GM19463 (cell line): Measurements from ENCODE around the gene DDAH1.

Experiments used
- ATAC-seq: cut with Tn5 transposase; IDR thresholded peaks from one replicate; pipeline ENCODE4 v1.9.1; 2021; ENCODE audit warnings: mild to moderate bottlenecking, moderate library complexity; ENCODE audit not compliant: unreplicated experiment

The DDAH1 gene

DNA sequence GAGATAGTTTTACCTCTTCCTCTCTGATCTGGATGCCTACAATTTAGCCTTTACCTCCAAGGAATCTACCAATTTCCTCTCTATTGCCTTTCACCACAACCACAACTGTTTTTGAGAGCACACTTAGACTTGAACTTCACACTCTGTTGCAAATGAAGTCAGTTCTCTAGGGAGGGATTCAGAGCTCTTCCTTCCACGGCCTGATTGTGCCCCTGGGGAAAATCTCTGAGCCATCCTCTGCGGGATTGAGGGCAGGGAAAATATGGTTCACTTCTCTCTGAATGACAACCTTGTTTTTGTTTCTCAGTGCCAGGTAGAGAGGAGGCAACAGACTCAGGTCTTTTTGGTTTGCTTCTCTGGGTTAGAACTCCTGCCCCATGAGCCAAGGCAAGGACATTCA is 153.1 kb downstream of the DDAH1 start:
- no peak for ATAC-seq

- no peak for ATAC-seq
Measured at GRCh38 chr1:85308833-85309350, 156.1 kb downstream of the DDAH1 start.

- ATAC-seq, result peak; percentile 98
Measured at GRCh38 chr1:85307987-85308832, 156.7 kb downstream of the DDAH1 start.

DNA sequence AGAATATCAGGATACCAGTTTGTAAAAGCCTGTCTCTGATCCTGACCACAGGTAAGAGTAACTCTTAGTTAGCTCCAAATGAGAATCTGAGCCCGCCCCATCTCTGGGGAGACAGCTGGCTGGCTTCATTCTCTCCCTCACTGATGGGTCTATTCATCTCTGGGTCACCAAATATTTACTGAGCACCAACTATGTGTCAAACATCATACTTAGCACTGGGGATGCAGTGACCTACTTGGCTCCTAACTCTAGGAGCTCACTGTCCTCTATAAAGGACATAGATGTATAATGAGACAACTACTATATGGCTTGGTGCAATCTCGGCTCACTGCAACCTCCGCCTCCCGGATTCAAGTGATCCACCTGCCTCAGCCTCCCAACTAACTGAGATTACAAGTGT is 158.7 kb downstream of the DDAH1 start:
- ATAC-seq, result no peak

DNA sequence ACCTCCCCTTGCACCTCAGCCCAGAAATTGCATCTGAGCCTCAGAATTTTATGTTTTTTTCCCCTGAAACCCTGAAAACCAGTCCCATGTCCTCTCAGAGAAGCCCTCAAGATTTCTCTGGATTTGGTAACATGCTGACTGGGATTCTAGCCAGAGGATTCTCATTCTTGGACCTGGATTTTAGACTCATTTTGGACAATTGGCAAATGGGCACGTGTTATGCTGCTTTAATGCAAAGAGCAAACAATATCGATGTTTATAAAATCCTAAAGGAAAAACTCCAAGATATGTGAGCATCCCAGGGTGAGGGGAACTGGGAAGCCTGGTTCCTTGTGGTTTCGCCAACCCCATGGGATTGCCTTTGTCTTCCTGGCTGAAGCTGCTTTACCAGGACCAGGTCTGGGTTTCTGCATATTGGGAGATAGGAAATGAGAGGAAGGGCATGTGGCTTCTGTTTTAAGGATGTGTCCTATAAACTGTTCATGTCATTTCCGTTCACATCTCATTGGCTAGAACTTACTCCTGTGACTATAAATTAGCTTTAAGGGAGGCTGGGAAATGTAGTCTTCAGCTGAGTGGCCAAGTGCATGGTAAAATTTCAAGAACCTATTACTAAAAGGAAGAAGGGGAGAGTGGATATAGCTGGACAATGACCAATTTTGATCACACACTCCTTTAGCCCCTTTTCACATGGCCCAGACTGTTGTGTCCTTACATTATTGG is 161.4 kb downstream of the DDAH1 start:
- no peak for ATAC-seq

DNA sequence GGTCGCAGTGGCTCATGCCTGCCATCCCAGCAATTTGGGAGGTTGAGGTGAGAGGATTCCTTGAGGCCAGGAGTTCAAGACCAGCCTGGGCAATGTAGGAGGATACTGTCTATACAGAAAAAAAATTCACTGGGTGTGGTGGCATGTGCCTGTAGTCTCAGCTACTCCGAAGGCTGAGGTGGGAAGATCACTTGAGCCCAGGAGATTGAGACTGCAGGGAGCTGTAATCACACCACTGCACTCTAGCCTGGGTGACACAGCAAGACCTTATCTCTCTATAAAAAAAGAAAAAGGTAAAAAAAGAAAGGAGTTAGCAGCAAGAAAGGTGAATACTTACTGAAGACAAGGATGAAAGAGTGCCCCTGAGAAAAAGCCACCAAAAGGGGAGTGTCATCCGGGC is 164.8 kb downstream of the DDAH1 start:
- ATAC-seq, result no peak

DNA sequence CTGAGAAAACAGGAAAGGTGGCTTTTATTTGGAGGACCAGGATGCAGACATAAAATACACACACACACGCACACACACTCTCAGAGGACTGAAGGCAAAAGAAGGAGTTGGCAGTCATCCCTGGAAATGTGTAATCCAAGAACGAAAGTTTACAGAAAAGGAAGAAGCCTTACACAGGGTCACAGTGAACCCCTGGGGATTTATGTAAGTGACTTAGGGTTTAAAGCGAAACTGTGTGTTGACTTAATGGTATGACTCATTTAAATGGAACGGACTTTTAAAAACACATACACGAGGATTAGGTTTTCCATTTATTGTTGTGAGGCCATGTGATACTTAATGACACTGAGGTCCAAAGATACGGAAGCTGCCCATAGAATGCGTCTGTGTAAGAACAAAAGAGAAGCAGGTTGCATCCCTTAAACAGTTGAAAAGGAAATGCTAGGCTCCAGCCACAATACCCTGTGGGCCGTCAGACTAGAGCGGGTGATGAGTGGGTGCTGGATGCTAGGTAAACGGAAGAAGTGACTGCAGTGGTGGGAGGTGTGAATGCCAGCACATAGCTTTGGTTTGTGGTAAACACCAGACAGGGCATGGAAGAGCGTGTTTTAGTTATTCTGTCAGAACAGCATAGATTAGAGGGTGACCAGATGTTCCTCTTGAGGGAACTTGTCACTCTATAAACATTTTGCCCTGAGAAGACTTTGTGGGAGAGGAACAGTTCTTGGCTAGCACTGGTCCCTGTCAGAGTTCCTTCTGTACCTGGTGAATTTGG is 166.9 kb downstream of the DDAH1 start:
- ATAC-seq, result peak; percentile 97

- no peak for ATAC-seq
Measured at GRCh38 chr1:85297538-85297854, 167.5 kb downstream of the DDAH1 start.

DNA sequence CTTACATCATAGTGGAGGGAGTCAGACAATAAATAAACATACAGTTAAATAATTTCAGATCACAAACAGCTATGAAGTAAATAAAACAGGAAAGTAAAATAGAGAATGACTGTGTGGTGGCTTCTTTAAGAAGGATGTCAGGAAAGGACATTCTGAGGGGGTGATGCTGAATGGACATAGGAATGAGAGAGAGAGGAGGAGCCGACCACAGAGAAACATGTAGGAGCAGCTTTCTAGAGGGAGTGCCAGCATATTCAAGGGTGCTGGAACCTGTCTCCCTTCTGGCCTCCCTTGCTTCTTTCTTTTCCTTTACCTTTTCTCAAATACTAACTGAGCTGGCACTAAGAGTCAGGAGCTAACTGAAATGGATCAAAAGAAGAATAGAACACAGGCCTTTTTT is 168.0 kb downstream of the DDAH1 start:
- no peak for ATAC-seq

DNA sequence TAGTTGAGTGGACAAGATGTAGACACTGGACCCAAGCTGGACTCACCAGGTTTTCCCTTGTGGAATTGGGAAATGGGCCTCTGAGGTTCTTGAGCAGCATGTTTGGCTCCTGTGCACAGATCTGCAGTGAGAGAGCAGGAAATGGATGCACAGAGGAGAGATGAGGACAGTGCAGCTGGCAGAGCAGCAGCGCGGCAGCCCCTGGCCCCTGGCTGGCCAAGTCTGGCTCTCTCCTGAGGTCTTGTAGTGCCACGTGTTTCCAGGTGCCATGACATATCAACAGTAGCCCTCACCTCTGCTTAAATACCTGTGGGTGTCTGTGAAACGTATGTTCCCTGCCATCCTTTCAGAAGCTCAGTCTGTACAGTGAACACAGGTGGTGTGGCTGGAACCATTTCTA is 169.3 kb downstream of the DDAH1 start:
- ATAC-seq, result no peak

DNA sequence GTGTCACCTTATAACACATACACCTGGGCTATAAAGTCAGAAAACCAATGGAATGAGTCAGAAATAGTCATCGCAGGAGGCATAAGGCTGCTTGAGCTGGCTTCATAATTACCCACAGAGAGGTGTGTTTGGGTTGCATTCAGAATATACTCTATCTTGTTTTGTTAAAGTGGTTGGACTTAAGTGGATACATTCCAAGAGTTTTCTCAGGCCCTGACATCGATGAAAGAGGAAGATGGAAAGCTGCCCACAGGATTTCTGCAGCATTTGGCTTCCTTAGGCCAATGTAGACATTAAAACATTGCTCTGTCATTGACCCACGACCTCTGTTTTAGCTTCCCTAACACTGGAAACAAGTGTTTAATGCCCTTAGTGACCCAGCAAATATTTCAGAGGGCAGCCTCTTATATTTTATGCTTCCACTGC is 169.9 kb downstream of the DDAH1 start:
- no peak for ATAC-seq

GRCh38 chr1:85290826-85291225 is 174.1 kb downstream of the DDAH1 start:
- ATAC-seq, result no peak

GRCh38 chr1:85289848-85290335 is 175.1 kb downstream of the DDAH1 start:
- peak; percentile 62 for ATAC-seq

DNA sequence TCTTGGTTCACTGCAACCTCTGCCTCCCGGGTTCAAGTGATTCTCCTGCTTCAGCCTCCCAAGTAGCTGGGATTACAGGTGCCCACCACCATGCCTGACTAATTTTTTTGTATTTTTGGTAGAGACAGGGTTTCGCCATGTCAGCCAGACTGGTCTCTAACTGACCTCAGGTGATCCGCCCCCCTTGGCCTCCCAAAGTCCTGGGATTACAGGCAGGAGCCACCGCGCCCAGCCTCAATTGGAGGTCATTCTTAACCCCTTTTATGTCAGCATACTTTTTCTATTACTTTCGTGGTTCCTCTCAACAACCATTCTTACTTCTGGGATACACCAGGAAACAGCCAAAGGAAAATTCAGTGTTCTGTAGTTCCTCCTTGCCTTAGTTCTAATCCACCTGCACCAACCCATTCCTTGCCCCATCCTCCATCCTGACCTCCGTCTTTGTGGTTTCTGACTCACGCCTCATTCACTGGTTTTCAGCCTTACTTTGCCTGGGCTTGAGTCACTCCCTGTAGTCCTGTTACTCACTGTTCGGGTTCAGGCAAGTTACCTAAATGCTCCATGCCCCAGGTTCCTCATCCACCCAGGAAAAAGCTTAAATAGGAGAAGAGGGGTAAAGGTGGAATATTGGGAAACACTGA is 175.6 kb downstream of the DDAH1 start:
- peak; percentile 28 for ATAC-seq

DNA sequence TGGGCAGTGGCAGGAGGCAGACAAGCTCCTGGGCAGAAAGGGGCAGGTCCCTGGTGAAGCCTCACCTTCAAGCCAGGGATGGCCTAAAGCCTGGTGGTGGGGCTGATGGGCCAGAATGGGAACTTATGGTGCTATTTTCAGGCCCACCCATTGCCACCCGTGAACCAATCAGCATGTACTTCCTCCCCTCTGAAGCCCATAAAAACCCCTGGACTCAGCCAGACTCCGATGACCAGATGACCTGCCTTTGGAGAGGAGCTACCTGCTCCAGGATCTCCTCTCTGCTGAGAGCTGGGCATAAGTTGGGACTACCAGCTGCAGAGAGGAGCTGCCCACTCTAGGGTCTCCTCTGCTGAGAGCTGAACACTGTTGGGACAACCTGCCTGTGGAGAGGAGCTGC is 180.8 kb downstream of the DDAH1 start:
- no peak for ATAC-seq

DNA sequence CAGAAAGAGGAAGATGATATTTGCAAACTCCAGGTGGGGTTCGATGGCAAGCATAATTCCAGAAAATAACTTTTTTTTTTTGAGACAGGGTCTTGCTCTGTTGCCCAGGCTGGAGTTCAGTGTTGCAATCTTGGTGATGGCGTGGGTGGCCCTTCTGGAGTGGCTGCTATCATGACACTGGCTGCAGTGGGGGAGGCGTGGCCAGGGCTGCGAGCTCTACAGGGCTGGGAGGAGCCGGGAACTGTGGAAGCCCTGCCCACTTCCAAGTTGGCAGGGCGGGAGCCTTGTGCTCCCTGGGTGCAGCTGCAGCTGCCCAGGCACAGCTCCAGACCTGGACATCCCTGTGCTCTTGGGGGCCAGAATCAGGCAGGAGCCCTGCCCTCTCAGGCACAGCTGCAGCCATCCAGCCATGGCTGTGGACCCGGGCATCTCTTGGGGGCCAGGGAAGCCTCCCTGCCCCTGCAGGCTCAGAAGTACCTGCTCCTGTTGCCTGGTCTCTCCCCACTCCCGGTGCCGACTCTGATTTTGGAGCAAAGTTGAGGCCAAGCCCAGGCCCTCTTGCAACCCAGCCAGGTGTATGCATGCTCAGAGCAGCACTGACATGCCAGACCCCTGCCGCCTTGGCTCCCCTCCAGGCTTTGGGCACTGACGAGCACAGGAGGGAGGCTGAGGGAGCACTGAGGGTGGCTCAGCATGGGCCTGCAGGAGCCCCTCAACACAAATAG is 181.3 kb downstream of the DDAH1 start:
- no peak for ATAC-seq

DNA sequence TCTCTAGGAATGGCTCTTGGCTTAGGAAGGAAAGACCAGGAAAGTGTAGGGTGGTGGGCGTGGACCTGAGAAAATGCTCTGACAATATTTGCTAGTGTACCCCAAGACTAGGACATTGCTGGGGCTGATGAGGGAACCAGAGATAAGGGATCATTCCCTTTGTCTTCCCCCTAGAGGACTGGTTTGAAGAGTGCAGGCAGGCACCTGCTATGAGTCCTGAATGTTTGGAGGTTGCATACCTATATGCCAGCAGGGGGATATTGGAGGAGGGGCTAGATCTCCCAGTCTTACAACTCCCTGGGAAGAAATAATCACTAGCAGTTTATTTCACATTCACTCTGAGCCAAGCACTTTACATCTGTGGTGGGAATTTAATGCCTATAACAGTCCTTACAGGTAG is 182.5 kb downstream of the DDAH1 start:
- ATAC-seq, result no peak

- no peak for ATAC-seq
Measured at GRCh38 chr1:85280636-85281035, 184.3 kb downstream of the DDAH1 start.

DNA sequence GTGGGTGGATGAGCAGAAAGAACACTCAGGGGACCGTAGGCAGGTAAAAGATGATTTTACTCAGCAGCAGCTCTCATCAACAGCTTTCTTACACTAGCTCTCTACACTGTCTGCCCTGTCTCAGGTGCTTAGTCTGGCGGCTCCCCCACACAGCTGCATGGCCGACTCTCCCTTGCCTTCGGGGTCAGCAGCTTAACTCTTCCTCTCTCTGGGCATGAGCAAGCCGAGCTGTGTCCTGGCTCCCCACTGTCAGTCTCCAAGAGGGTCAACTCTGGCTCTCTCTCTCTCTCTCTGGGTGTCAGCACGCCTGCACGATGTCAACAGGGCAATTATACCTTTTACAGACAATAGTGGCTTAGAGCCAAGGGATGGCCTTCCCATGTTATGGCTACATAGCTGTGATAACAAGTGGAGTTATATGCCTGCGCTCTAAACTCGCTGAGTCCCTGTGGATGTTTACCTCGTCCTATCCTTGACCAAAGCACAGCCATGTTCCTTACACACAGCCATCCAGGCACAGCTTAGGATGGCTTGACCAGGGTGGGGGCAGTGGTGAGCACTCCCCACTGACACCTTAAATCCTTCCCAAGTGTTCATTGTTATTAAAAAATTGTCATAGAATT is 185.4 kb downstream of the DDAH1 start:
- no peak for ATAC-seq

- peak; percentile 8 for ATAC-seq
Measured at GRCh38 chr1:85278853-85279314, 186.1 kb downstream of the DDAH1 start.
